22Rv1 (cell line): Measurements from ENCODE around the gene SYNPO.

ENCODE experiments used
- H3K27ac ChIP-seq: fragments of 450-650 bp; 2 replicates; pipeline ENCODE4 v1.5.1; 2017
- CTCF ChIP-seq: fragments of 450-650 bp; IDR thresholded peaks from 2 replicates; pipeline ENCODE4 v1.5.1; 2017; ENCODE audit warnings: mild to moderate bottlenecking
- ZFX ChIP-seq: fragments of 450-650 bp; IDR thresholded peaks from 2 replicates; pipeline ENCODE4 v1.6.1; 2017; ENCODE audit warnings: antibody characterized with exemption, borderline replicate concordance

SYNPO gene

GRCh38 chr5:150674341-150674821, 33.9 kb downstream of the SYNPO start:
- TF ChIP-seq CTCF (no peak), ZFX (no peak)
- H3K27ac ChIP-seq = no peak overlapping the region

- TF ChIP-seq CTCF (no peak), ZFX (no peak)
- H3K27ac ChIP-seq = no peak overlapping the region
These were observed 34.6 kb downstream of the SYNPO start for GRCh38 chr5:150675069-150675468.

GRCh38 chr5:150676578-150676977, 36.1 kb downstream of the SYNPO start:
- TF ChIP-seq ZFX (no peak), CTCF (no peak)
- no peak overlapping the region for H3K27ac ChIP-seq

- TF ChIP-seq ZFX = no peak
- TF ChIP-seq CTCF = no peak
- no peak overlapping the region for H3K27ac ChIP-seq
These were observed 48.7 kb downstream of the SYNPO start for GRCh38 chr5:150689120-150689519.

- TF ChIP-seq CTCF (no peak), ZFX (no peak)
These were observed 50.3 kb downstream of the SYNPO start for GRCh38 chr5:150690760-150691159.

GRCh38 chr5:150692276-150692675, 51.8 kb downstream of the SYNPO start:
- TF ChIP-seq ZFX (no peak), CTCF (no peak)
- no peak overlapping the region for H3K27ac ChIP-seq

More at GRCh38 chr5:150690760-150691159, 50.3 kb downstream of the SYNPO start:
- H3K27ac ChIP-seq = no peak overlapping the region

- TF ChIP-seq CTCF (no peak), ZFX (no peak)
- no peak overlapping the region for H3K27ac ChIP-seq
These were observed 54.2 kb downstream of the SYNPO start for GRCh38 chr5:150694612-150695011.
